Daoy (cell line): Measurements from ENCODE around the gene BORCS6. TPM values are rescaled to one million over a fixed set of nuclear protein-coding genes. Genes with fewer than 3 reads are reported as not detected.
"Not testable (repeated sequence)": the region's sequence is repeated elsewhere in the genome, so short reads cannot be mapped to it uniquely, and the experiment has no call there.

ENCODE experiments used
- DNase-seq: peaks from one replicate; pipeline ENCODE4 v3.0.0-alpha.2; 2015; ENCODE audit warnings: low read depth
- total RNA-seq: library from RNA; depleted of rRNA; stranded (reverse); fragments of >200 nt; shearing (Covaris generic); gene quantifications from 2 replicates; pipeline ENCODE4 v1.2.3, GENCODE V29; 2014

The BORCS6 gene
- total RNA-seq, 1 experiment from 2014 or later = 3.3 TPM

DNA sequence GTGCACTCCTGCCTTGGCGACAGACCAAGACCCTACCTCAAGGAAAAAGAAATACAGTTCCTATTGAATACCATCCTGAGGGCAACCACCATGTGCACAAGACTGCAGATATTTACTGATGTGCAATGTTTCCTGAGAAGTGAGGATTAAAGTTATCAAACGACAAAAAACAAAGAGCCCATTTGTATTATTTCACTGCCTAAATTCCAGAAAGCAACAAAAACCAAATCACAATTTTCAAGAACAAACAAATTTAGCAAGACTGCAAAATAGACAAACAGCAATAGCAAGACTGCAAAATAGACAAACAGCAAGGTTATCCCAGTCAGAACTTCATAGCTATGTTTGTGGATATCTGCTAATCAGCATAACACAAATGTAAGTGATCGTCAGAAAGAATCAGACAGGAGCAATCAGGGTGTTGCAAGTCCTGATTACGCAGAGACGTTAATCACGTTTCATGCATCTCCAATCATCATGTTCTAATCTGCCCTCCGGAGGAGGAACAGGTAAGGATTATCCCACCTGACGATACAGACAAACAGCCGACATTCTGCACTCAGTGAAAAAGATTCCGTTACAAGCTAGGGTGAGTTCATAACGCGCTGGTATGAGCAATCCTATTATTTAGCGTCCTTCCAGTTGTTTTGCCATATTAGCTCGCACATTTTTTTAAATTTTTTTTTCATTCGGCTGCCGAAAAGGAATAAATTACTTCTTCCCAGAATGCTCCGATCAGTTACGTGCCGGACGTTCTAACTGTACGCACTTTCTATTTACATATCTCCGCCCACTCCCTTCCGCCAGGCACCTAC is 16.7 kb downstream of the BORCS6 start:
- DNase-seq = peak; percentile 92

GRCh38 chr17:8170186-8170585 is 19.8 kb downstream of the BORCS6 start:
- not testable (repeated sequence) for DNase-seq

DNA sequence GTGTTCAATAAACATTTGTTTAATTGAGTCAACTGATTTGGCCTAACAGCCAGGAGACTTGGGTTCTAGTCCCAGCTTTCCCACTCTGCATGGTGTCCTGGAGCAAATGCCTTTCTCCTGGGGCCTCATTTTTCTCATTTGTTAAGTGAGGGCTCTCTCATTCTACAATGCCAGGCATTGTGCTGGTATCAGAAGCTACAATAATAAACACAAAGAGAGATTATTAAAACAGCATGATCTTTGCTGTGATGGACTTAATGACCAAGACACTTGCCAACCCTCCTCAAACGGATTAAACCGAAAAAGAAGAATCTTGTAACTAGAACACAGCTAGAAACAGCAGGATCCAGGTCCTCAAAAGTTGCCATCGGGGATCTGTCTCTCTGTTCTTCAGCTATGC is 22.5 kb downstream of the BORCS6 start:
- DNase-seq = no peak

DNA sequence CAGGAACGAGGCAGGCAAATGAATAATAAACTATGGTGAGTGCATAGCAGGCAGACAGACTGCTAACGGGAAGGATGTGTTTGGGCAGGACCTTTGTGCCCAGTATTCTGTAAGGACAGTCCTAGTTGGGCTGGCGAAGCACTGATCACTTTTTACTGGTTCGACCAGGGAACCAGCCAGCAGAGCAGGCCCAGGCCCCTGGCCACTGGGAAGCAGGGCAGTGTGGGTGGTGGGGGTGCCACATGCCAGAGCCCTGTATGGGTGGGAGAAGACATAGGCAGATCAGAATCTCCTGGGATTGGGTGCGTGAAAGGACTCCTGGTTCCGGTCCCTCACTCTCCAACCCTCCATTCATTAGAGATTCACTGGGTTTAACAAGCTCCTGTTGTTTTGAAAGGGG is 23.2 kb downstream of the BORCS6 start:
- no peak for DNase-seq

- no peak for DNase-seq
These were observed 25.2 kb downstream of the BORCS6 start for GRCh38 chr17:8164815-8165131.

GRCh38 chr17:8163978-8164814 is 25.8 kb downstream of the BORCS6 start:
- DNase-seq = peak; percentile 34

GRCh38 chr17:8162997-8163977 is 26.7 kb downstream of the BORCS6 start:
- no peak for DNase-seq

GRCh38 chr17:8162233-8162996 is 27.6 kb downstream of the BORCS6 start, which contains the start of gene VAMP2:
Gene VAMP2, minus strand, starts transcription at chr17:8162948. Its CDS starts 69 bp downstream, at chr17:8162879.
- peak; percentile 75 for DNase-seq

DNA sequence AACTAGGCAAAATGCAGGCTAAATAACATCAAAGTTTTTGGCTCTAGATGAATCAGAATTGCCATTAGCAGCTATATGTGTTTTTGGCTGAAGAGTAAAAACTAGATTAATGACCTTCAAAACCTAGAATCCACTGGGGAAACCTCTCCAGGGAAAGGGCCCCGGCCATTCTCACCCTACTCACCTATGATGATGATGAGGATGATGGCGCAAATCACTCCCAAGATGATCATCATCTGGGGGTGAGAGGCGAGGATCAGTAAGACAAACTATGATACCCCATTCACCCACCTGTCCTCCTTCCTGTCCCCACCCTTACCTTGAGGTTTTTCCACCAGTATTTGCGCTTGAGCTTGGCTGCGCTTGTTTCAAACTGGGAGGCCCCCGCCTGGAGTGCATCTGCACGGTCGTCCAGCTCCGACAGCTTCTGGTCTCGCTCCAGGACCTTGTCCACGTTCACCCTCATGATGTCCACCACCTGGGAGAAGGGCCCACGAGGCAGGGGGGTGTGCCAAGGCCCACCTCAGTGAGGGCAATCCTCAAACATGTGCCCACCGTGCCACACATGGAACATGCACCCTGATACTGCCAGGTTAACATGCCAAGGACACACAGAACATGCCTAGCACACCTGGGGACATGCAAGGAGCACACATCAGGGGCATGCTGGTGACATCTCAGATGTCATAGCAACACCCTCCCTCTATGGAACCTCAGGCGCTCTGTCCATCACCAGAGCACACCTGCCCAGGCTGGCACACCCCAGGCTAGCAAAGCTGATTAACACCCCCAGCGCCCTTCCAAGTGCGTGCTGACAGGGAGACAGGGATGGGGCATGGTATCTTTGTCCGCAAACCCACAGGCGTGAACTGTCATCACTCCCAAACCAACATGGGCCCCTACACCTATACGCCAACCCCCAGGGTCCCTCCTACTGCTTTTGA is 28.4 kb downstream of the BORCS6 start:
- no peak for DNase-seq

DNA sequence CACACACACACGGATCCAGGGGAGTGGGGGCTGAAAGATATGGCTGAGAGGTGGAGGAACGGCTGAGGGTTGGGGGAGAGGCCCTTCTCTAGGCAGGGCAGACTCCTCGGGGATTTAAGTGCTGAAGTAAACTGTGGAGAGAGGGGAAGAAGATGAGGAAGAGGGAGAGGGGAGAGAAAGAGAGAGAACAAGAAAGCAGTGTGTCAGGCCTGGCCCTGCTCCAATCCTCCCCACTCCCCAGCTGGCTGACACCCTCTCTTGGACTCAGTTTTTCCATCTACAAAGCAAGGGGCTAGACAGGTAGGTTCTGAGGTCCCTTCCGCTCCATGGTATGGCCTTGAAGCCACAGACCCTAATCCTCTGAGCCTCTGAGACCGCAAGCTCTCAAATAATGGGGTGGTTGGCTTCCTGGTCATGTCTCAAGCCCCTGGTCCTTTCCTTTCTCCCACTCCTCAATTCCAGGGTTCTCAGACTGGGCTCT is 29.2 kb downstream of the BORCS6 start:
- DNase-seq = no peak

DNA sequence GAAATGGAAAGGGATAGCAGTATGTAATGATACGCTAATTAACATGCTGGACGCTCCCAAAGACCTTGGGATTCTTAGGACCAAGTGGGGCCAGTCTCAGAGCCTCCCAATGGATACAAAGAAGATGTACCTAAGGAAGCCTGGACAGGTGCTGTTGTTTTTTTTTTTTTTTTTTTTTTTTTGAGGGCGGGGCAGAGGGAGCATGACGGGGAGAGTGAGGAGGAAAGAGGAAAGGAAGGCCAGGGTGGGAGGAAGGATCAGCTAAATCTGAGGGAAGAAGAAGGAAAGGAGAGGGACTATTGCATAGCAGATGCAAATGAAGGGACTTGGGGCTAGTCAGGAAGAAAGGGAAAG is 29.8 kb downstream of the BORCS6 start:
- no peak for DNase-seq

- DNase-seq = no peak
These were observed 30.3 kb downstream of the BORCS6 start for GRCh38 chr17:8159459-8160223.

GRCh38 chr17:8159032-8159400 is 31.0 kb downstream of the BORCS6 start:
- no peak for DNase-seq

DNA sequence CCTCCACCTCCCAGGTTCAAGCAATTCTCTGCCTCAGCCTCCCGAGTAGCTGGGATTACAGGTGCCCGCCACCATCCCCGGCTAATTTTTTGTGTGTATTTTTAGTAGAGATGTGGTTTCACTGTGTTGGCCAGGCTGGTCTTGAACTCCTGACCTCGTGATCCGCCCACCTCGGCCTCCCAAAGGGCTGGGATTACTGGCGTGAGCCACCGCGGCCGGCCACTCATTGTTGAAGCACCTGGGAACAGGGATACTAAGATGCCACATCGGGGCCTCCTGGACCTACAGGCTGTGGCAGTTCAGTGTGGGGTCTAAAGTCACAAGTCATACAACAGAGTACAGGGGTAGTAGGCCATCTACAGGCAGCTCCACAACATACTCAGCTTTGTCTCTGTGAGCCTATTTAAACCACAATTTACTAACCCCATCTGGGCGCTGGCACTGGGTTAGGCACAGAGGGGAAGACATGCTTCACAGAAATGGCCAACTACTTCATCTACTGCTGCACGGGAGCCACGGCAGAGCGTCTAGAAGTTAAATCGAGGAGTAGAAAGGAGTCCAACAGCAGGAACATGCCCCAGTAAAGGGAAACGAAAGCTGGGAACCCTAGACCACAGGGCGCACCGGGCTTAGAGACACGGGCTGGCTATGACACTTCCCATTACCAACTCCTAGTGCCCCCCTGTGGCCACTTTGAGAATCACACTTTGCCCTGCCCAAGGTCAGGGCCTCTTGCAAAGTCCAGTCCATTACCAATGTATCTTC is 31.5 kb downstream of the BORCS6 start:
- peak; percentile 74 for DNase-seq

DNA sequence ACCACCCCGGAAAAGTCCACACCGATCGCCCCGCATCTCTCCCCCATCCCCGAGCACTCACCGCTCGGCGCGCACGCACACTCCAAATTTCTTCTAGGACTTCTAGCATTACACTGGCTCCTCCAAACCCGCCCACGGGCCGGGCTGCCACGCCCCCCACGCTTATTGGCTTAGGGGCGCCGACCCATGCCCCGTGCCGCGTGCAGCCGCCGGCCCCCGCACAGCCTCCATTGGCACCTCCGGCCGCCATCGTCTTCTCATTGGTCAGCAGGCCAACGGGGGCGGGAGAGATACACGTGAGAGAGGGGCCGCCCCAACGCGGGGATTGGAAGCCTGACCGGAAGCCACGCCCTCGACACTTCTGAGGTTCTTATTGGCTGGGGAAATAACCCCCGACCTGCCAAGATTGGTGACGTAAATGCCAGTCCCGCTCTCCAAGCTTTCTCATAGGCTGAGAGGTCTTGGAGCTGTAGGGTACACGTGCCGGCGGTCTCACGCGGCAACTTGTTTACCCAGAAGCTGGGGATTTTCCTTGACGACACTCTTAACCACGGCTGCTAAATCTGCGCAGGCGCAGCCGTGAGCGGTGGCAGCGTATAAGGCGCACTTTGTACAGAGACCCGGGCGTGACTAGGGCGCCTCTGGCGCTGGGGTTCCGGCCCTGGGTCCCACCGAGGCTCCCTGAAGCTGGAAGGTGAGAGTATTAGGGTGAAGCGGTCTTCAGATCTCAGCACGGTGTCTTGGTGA is 33.6 kb downstream of the BORCS6 start:
- peak; percentile 99 for DNase-seq

- no peak for DNase-seq
These were observed 34.1 kb downstream of the BORCS6 start for GRCh38 chr17:8155996-8156245.

DNA sequence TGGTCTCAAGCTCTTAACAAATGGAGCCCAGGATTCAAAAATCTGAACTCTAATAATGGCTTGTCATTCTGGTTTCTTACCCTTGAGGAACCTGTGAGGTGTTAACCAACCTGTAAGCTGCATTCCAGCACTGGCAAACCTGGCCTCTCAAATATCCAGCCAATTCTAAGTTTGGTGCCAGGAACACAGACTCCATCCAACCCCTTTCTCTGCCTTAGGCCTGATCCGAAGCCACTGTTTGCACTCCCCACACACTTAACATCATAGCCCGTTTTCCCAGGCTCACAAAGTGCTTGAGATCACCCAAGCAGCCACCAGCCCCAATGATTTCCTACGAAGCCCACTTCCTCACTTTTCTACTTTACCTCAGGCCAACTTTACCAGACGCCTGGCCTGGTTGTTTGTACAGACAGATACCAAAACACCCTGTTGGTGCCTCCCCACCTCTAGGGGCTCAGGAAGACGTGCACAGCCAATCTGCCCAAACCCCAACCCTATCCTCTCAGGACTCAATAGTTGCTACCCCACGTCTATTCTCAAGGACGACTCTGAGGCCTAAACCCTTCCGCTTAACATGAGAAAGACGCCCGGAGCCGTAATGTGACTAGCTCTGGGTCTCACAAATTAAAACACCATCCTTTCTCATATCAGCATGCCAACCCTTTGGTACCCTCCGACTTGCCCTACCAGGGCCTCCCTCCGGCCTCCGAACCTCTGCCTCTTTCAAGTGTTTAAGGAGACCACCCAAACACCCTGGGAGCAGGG is 34.6 kb downstream of the BORCS6 start:
- no peak for DNase-seq
